VCaP (cell line): ENCODE measurements around the gene MORN3.
"Not testable (repeated sequence)": the region's sequence is repeated elsewhere in the genome, so short reads cannot be mapped to it uniquely, and the experiment has no call there.

ENCODE experiments used
- H3K27ac ChIP-seq: fragments of 450-650 bp; 2 replicates; pipeline ENCODE4 v1.5.1; 2017
- CTCF ChIP-seq: fragments of 450-650 bp; conservative IDR thresholded peaks from 2 replicates; pipeline ENCODE4 v1.5.1; 2017; ENCODE audit warnings: mild to moderate bottlenecking, moderate library complexity

Gene MORN3

GRCh38 chr12:121648458-121649028, 20.9 kb downstream of the MORN3 start:
- H3K27ac ChIP-seq = peak overlapping the region; percentile 64
- no peak for TF ChIP-seq CTCF

- TF ChIP-seq CTCF = no peak
- H3K27ac ChIP-seq = no peak overlapping the region
Observed at GRCh38 chr12:121641343-121641630, 28.2 kb downstream of the MORN3 start.

GRCh38 chr12:121638298-121639202, 30.9 kb downstream of the MORN3 start:
- TF ChIP-seq CTCF = no peak
- no peak overlapping the region for H3K27ac ChIP-seq

DNA sequence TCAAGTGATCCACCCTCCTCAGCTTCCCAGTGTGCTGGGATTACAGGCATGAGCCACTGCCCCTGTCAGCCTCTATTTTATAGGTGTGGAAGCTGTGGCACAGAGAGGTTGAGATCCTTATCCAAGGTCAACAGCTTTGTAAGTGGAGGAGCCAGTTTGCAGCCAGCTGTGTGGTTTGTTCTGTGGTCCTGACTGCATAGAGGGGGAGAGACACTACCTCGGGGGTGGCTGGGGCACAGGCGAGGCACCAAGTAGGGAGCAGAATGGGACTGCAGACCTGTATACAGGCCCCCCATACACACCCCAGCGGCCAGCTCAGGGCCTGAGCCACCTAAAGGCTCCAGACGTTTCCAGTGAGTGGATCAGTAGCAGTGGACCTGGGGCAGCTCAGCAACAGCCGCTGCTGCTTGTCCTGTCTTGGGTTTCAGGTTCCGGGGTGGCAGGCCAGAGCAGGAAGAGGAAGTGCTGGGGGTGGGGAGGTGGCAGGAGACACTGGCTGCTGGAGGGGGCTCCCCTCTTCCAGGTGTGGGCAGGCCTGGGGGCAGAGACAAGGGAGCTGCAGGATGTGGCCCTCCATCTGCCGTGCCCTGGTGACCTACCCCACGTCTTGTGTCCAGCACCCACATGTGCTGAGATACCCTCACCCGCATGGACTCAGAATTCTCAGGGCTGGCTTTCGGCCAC, 32.1 kb downstream of the MORN3 start:
- no peak overlapping the region for H3K27ac ChIP-seq
- no peak for TF ChIP-seq CTCF

- H3K27ac ChIP-seq = no peak overlapping the region
- TF ChIP-seq CTCF = no peak
Observed at GRCh38 chr12:121634836-121635235, 34.6 kb downstream of the MORN3 start.

GRCh38 chr12:121633833-121634196, 35.6 kb downstream of the MORN3 start:
- H3K27ac ChIP-seq = not testable (repeated sequence)

- no peak overlapping the region for H3K27ac ChIP-seq
- no peak for TF ChIP-seq CTCF
Observed at GRCh38 chr12:121632069-121632970, 37.1 kb downstream of the MORN3 start.
